ENCODE measurements around the gene SHE.
"Not testable (repeated sequence)": the region's sequence is repeated elsewhere in the genome, so short reads cannot be mapped to it uniquely, and the experiment has no call there.

Gene SHE

DNA sequence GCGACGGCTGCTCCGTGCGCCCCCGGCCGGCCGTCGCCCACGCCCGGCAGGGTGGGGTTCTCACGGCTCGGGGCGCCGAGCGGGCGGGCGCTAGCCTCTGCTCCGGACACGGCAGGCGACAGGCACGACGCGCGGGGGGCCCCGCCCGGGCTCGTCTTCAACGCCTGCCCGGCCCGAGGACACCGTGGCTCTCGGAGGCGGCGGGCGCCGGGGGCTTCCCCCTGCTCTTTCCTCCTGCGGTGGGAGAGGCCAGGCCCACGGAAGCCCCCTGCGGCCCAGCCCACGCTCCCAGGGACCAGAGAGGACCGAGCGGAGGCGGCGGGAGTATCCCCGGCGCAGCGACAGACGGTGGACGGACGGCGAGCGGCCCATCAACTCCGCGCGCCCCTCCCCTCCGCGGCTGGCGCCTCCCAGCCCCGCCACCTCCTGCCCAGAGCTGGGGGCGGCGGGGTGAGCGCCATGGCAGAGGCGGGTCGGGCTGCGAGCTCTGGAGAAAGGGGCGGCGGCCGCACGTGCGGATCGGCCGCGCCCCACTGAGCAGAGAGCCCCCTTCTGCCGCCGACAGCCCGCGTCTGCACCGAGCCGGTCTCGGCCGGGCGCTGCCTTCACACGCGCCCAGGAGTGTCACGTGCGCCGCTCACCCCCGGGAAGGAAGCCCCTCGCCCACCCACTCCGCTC, at the start of gene SHE, which contains the start of gene TDRD10:
Gene SHE (minus strand): TSS at position 347 of the 678 bp plus-strand sequence. CDS start 386 bp downstream, outside the sequence.
Gene TDRD10 (plus strand): TSS at position 154 of the 678 bp plus-strand sequence. CDS start 4,685 bp downstream, outside the sequence.
- DNase-seq = no peak

DNA sequence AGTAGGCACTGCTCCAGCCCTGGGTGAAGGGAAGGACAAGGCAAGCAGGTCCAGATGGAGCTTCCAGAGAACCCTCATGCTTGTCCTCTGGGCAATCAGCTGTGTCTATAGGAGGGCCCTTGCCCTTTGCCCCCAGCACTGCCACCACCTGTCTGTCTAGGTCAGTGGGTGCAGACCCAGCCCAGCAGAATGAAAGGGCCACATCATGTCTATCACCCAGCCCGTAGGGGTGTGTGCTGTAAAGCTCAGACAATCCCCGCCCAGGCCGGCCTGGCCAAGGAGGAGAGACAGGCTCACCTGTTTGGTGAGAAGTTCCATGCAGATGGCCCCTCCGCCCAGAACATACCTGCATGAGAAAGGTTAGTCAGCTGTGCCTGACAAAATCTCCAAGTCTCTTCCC, 49.3 kb upstream of the SHE start:
- no peak for DNase-seq

DNA sequence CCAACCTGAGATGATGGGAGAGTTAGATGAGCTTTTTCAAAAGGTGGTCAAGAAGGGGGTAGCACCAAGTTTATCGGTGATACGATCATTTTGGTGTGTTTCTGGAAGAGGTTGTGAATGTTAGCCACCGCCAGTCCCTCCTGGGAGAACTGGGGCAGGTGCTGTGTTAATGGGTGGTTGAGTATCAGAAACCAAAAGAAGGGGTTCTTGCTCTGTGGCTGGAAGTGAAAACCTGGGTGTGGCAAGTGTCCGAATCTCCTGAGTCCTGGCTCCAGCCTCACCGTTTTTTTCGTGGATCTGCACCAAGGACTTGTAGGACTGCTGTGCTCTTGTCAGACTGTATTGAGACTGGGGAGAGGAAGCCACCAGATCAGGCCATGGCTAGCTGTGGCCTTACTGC, 48.4 kb upstream of the SHE start:
- no peak for DNase-seq

DNA sequence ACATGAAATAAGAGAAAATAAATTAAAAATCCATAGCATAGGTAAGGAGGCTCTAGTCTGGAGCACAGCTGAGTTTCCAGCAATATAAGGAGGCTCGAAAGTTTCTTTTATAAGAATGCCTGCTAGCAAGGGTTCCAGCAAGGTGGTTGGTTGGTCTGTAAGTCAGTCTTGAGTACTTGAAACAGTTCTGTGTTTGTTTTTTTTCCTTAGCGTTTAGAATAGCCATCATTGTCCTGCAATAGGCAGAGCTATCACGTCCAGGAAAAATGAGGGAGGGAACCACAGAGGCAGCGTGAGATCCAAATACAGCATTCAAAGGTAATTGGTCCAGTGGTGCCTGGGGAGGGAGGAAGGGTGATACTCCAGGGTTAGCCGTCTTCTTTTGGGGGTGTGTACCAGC, 47.9 kb upstream of the SHE start:
- no peak for DNase-seq

DNA sequence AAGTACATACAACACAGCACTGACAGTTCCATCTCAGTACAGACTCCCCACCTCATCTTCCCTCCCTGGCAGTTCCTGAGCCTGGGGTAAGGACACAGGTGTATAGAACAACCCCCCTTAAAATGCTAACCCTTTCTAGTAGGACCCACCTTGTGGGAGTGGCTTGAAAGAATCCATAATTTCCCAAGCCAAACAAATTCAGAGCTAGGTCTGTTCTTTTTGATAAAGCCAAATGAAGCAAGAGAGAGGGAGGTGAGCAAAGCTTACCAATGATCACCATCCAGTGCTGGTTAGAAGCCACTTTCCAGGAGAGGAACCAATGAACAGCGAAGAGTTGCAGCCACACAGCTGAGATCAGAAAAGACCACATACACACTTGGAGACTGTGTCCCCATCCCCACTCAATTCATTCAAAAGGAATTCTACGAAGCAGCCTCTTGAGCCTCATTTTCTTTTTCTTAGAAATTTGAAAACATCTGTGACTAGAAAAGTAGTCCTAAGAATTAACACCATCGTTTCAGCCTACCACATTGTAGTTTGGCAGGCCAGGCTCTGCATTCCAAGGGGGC, 47.1 kb upstream of the SHE start:
- no peak for DNase-seq

DNA sequence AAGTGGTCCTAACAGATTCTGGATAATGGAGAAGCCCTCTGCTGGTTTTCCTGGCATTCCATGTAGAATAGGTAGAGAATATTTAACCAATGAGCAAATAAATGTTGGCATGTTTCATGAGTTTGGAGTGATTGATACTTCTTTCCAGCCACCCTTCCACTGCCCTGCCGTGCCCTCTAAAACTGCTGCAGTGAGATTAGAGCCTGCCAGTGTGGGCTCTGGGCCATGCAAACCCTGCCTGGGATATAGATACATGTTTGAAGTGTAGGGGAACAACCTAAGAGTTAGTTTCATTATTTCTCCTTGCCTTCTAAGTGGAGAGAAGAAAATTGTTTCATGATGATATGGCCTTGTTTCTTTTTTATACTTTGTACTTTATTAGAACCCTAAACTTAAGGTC, 45.8 kb upstream of the SHE start:
- no peak for DNase-seq

DNA sequence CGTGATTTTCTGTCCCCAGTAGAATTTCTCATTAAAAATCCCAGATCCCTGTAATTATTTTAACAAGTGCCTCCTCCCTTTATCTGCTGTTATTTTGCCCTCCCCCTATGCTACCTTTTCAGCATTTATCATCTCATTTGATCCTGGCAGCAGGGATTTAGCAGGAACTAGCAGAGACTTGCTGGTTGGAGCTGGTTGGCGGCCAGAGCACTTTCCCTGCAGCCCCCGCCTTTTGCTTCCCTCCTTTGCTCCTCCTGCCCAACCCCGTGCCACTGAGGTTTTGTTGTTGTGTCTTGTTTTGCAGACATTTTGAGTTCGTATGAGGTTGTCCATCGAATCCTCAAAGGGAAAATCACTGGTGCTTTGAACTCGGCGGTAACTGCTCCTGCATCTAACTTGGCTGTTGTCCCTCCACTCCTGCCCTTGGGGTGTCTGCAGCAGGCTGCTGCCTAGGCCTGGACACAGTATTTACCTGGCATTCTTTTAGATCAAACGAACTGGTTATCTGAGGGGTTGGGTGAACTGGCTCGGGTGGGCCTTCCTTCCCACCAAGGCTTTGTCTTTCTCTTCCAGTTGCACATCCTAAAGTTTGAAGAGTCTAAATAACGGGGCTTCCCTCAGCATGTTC, 45.0 kb upstream of the SHE start:
- DNase-seq = no peak

DNA sequence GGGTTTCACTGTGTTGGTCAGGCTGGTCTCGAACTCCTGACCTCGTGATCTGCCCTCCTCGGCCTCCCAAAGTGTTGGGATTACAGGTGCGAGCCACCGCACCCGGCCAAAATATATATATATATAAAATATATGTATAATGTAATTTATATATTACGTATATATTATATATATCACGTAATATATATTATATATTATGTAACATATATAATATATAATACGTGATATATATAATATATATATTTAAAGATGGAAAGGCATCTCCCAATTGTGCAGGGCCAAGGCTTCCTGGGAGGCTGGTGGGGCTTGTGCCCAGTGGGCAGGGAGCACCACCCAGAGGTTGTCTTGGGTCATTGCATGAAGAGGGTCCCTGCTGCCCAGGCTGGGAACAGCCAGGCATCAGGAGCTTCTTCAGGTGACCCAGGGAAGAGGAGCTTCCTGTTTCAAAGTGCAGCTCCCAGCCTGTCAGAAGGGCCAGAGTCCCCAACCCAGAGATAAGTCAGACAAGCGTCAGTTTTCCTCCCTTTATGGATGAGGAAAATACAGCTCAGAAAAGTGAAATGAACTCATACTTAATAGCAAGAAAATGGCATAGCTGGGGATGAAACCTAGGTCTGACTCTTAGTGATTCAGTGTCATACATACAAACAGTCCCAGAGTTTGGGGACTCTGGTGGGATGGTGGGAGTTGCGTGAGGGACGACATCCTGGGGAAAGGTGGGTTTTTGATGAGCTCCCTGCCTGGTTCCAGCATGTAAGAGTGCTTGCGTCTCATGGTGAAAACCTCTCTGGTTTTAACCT, 44.3 kb upstream of the SHE start:
- peak; percentile 53 for DNase-seq

DNA sequence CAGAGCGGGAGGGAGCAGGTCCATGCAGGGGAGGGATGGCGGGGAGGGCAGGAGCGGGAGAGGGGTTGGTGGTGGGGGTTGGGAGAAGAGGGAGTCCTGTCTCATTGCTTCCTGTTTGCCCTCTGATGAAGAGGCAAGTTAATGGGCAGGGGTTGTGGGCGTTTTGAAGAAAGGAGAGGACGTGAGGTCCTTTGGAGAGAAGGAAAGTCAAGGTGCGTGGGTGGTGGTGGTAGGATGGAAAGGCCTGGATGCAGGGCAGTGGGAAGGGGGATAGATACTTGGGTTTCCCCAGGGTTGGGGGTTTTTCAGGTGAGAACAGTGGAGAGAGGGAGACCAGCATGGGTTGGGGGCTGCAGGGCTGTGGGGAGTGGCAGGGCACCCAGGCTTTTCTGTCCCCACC, 39.0 kb upstream of the SHE start:
- no peak for DNase-seq

DNA sequence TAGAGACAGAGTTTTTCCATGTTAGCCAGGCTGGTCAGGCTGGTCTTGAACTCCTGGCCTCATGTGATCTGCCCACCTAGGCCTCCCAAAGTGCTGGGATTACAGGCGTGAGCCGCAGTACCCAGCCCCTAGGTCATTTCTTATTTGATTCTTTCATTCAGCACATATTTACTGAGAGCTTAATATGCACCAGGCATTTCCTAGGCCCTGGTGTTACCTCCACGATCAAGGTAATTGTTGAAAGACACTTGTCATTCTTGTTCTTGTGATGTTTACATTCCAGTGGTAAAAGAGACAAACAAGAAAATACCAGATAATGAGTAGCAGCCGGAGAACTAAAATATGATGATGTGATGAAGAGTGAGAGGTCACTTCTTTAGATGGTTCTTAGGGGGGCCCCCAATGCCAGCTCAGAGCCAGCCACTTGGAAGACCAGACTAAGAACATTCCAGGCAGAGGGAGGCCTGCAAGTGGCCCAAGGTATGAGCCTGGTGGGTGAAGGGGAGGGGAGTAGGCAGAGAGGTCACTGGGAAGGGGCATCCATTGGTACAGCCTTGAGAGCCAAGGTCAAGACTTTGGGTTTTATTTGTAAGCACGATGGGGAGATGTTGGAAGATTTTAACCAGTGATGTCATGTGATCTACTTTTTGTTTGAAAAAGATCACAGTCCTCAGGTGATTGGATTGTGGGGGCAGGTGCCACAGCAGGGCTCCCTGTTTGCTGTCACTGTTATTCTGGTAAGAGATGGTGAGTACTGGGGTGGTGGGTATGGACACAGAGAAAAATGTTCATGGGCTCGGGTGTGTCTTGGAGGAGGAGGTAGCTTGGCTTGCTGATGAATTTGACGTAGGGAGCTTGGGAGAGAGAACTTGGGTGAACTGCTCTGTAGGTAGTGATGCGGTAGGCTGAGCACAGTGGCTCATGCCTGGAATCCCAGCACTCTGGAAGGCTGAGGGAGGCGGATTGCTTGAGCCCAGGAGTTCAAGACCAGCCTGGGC, 37.6 kb upstream of the SHE start:
- DNase-seq = no peak

DNA sequence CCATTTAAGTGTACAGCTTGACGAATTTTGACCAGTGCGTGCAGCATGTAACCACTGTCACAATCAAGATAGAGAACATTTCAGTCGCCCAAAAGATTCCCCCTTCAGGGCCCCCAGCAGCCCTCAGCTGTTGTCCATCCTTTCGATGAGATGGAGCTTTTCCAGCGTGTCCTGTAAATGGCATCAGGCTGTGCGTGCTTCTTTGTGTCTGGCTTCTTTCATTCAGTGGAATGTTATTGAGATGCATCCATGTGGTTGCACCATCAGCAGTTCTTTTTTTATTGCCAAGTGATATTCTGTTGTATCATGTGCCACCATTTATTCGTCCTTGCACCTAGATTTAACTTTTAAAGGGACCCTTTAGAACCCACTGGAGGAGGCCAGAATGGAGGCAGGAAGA, 34.4 kb upstream of the SHE start:
- DNase-seq = no peak

DNA sequence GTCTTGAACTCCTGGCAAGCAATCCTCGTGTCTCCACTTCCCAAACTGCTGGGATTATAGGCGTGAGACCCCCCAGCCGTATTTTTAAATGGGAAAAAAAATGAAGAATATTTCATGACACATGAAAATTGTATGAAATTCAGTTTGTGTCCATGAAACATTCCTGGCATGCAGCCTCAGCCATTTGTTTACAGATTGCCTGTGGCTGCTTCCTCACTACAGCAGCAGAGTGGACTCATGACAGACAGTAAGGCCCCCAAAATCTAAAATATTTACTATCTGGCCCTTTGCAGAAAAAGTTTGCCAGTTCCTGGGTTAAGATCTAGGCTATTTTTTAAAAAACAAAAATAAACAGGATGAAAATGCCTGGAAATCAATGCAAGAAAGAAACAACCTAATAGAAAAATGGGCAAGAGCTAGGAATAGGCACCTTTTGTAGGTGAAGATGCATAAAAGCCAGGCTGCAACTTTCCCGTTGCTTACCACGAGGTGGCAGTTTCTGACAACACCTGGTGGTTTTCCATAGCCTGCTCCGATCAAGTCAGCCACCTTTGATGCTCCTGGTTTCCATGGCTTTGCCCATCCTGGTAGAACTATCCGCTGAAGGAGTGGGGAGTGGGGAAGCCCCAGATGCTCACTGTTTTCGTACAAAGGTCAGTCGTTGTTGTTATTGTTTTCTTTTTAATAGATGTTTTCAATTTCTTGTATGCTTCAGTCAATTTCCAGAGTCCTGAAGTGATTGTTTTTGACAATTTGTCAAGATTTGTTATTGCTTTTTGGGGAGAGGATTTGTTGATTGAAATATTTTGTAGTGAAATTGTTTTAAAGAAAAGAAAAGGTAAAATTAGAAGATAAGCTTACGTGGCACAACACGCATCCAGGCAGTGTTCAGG, 32.0 kb upstream of the SHE start:
- no peak for DNase-seq

DNA sequence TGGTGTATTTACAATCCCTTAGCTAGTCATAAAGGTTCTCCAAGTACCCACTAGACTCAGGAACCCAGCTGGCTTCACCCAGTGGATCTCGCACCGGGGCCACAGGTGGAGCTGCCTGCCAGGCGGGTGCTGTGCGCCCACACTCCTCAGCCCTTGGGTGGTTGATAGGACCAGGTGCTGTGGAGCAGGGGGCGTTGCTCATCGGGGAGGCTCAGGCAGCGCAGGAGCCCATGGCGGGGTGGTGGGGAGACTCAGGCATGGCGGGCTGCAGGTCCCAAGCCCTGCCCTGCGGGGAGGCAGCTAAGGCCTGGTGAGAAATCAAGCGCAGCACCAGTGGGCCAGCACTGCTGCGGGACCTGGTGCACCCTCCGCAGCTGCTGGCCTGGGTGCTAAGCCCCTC, 29.7 kb upstream of the SHE start:
- DNase-seq = not testable (repeated sequence)

DNA sequence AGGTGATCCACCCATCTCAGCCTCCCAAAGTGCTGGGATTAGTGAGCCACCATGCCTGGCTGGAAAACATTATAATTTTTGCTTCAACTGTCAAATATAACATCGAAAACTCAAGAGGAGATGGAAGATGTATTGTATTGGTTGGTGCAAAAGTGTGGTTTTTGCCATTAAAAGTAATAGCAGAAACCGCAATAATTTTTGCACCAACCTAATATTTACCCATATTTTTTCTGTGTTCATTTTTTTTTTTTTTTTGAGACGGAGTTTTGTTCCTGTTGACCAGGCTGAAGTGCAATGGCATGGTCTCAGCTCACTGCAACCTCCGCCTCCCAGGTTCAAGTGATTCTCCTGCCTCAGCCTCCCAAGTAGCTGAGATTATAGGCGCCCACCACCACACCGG, 27.1 kb upstream of the SHE start:
- no peak for DNase-seq

DNA sequence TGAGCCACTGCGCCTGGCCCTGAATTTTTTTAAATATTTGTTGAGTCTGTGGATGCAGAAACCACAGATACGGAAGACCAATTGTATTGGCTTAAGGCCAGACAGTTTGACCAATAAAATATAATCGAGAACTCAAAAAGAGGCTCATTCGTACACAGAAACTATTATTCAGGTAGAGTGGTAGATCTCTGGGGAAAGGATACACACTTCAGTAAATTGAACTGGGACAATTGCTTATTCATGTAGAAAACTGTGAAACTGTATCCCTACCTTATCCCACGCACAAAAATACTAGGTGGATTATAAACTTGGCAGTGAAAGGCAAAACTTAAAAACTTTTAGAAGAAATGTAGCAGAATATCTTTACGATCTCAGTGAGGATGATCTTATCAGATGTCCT, 25.0 kb upstream of the SHE start:
- DNase-seq = no peak

DNA sequence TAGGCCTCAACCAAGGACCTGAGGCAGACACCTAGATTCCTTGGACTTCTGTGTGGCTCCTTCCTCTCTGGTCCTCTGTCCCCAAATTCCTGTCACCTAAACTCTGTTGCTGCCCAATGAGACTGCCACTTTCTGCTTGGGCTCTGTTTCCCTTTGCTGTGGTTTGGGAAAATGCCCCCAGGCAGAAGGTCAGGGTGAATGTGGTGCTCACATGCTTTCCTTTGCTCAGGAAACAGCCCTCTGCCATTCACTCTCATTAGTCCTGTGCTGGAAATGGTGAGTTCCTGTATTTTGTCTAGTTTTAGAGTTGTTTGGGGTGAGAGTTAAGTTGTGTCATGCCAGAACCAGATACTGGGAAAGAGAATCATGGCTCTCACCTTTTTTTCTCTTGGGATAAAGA, 22.7 kb upstream of the SHE start:
- DNase-seq = no peak

DNA sequence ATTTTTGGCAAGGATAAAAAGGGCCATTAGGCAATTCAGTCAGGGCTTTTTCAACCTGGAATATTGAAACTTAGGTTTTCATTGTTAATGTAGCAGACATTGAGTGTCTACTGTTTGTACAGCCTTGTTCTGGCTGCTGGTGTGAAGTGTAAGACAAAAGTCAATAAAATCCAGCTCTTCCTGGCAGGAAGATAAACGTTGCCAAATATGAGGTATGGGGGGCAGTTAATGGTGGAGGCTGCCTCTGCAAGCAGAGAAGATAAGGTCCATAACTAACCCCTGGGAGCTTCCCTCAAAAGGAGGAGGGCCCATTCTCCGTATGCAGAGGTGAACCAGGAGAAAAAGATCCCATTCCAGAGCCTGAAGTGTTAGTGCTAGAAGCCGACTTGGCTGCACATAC, 19.5 kb upstream of the SHE start:
- no peak for DNase-seq

DNA sequence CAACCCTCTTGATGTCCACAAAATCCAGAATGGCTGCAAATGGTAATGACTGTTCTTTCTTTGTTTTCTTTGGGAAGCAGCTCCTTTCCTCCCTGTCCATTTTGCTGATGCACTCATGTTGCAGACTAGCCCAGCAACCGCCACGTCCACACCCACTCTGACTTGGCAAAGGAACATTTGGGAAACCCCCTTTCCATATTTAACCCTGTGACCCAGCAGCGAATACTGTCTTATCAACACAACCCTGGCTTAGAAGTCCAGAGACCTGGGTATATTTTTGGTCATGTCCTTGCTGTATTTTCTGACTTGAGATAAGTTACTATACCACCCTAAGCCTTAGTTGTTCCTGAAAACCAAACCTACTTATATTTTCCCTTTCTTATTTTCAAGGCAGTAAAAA, 18.1 kb upstream of the SHE start:
- DNase-seq = no peak

DNA sequence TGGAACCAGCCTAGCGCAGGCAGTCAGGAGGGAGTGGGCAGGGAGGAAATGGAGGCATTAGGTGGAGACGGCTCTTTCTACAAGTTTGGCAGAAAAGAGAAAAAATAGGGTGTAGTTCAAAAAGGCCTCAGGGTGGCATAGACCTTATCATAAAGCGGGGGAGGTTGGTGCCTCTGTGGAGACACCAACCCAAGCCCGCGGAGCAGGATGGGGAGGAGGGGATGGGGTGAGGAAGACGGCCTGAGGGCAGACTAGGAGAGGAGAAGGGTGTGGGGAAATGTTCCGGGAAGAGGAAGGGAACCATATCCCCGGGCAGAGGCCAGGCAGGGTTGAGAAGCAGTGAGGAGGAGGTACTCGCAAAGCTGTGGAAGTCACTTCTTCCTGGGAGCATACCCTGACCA, 17.4 kb upstream of the SHE start:
- no peak for DNase-seq

DNA sequence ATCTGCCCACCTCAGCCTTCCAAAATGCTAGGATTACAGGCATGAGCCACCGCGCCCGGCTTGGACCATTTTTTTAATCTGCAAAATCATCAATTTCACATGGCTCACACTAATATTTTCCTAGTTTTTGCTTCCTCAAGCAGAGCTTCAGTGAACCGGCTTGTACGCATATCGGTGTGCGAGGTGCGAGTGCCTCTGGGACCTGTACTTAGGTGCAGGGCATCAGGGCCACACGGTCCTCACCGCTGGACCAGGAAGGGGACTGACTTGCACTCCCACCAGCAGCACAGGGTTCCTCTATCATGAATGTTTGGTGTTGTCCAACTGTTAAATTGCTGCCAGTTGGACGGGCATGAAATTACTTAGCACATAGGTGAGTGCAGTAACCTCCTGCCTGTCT, 15.4 kb upstream of the SHE start:
- DNase-seq = no peak

DNA sequence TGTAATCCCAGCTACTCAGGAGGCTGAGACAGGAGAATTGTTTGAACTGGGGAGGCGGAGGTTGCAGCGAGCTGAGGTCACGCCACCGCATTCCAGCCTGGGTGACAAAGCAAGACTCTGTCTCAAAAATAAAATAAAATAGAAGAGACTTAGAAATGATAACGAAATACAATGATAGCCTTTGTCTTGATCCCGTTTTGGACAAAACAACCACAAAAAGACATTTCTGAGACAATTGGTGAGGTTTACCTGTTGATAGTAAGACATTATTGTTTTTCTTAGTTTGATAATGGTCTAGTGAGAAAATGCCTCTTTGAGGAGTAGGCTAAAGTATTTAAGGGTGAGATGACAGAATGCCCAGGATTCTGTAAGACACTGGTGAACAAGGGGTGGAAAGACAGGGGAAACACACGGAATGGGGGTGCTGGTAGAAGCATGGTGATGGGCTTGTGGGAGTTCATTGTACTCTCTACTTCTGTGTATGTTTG, 11.9 kb upstream of the SHE start:
- DNase-seq = no peak

Data from GDM1 (cell line).